HCEC 1CT (cell line): ENCODE results near the gene SELENOO.

ENCODE experiments used
- DNase-seq: peaks from one replicate; pipeline ENCODE4 v3.0.0-alpha.2; 2017

The SELENOO gene

GRCh38 chr22:50173311-50173982, 27.4 kb upstream of the SELENOO start:
- DNase-seq: no peak

- no peak for DNase-seq
Measured at GRCh38 chr22:50173983-50174355, 26.8 kb upstream of the SELENOO start.

DNA sequence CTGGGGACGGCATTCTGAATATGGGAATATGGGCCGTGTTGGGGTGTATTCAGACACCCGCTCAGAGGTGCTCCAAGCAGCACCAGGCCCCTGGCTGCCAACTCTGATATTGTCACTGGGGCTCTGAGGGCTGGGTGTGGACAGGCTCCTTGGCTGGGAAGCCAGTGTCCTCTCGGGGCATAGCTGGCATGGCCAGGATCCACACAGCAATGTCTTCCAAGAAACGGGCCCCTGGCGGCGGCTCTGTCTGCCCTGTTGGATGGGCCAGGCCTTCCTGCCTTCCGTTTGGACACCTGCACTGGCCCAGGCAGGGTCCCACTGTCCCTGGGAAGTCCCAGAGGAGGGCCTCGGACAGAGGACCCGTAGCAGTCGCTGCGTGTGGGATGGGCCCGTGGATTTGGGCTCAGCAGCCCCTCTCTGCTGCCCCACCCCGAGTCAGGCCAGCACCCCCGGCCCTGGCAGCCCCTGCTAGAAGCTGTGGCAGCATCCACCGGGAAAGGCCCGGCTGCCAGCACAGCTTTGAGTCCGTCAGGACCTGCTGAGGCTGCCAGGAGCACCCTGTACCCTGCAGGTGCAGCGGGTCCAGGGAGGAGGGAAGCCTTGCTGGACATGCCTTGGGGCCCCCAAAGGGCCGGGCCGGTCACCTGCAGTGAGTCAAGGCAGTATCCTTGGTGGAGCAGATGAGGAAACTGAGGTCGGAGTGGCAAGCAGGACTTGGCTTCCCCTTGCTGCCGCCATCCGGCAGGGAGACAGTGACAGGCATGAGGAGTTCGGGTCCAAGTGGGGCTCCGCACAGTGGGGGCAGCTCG, 26.2 kb upstream of the SELENOO start:
- DNase-seq: no peak

DNA sequence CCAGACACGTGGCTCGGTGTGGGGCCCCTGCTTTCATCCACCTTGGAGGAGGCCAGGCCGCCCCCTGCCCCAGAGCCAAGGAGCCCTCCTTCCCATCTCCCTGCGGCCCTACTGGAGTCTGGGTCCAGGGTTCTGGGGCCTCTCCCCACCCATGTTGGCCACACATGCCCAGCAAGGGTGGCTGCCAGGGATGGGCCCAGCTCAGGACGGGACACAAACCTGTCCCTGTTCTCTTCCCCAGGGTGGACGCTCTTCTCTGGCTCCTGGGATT, 25.7 kb upstream of the SELENOO start:
- DNase-seq: no peak

- DNase-seq: no peak
Measured at GRCh38 chr22:50175921-50176849, 24.6 kb upstream of the SELENOO start.

- no peak for DNase-seq
Measured at GRCh38 chr22:50176850-50177536, 23.8 kb upstream of the SELENOO start.

- no peak for DNase-seq
Measured at GRCh38 chr22:50177537-50178470, 23.0 kb upstream of the SELENOO start.

DNA sequence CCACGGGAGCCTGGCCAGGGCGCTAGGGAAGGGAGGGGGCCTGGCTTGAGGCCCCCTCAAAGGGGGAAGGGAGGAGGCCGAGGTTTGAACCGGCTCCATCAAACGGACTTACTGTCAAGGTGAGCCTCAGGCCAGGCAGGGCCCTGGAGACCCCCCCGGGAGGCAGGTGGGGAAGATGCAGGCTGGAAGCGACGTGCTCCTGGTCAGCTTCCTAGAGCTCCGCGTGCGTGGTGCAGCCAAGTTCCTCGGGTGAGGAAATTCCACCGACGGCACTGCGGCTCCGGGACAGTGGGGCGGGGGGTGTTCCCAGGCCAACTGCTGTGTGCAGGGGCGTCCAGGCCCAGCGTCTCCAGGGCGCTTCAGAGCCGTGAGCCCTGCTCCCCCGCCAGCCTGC, 22.3 kb upstream of the SELENOO start:
- DNase-seq: no peak

GRCh38 chr22:50178871-50179869, 21.6 kb upstream of the SELENOO start:
- no peak for DNase-seq

- no peak for DNase-seq
Measured at GRCh38 chr22:50179937-50180726, 20.7 kb upstream of the SELENOO start.

DNA sequence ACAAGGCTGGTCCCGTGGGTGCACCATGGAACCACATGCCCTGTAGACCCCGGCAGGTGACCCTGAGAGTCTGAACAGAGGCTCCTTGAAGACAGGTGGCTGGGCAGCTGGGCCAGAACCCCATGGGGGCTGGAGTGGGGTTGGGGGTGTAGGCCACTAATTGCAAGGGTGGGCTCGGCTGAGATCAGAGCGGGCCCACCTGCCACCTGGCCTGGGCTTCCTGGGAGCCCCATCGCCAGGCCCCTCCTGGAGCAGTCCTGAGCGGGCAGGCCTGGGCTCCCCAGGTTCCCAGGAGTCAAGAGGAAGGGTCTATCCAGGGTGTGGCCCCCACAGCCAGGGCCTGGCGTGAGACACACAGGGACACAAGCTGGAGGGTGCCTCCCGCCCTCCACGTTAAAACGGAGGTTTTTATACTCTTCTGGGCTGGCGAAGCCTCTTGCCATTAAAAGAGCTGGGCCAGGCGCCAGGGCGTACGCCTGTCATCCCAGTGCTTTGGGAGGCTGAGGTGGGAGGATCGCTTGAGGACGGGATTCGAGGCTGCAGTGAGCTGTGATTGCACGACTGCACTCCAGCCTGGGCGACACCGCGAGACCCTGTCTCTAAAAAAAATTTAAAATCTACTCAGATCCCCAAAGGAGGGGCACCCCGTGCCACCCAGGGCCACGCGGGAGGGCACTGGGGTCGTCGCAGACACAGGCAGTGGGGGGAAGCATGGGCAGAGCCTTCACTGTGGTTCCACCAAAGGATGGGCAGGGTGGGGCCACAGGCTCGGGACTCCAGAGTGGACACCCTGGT, 19.9 kb upstream of the SELENOO start:
- no peak for DNase-seq

DNA sequence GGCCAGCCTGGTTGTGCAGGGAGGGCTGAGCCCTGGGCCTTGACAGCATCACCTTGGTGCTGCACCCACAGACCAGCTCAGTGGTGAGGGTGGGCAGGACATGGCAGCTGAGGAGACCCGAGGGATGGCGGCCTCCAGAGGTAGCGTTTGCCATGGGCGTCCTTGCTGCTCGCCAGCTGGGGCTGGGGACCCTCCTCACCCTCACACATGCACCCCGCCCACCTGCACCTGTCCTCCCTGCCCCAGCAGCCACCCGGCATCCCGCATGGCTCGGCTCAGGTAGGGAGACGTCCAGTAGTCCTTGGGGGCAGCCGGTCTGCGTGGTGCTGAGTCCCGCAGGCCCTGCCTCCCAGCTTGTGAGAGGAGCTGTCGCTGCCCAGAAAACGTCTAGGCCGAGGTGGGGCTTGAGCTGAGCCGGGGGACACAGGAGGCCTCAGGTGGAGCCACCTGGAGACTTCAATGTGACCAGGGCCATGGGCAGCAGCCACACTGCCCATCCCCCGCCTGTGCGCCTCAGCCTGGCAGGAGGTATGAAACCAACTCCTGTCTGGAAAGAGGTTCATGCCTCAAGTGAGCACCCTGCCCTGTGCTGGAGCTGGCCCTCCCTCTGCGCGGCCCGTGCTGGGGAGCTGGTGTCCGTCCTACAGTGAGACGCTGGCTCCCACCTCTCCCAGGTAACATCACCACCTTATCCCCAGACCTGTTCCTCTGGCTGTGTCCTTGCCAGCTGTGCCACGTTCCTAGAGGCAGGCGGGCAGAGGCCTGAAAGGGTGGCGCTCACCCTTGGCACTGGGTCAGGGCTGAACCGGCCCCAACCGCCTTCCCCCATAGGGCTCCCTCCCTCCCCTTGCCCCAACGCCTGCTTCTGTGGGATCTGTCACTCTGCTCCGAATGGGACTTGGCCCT, 18.4 kb upstream of the SELENOO start:
- no peak for DNase-seq

- DNase-seq: no peak
Measured at GRCh38 chr22:50183141-50183971, 17.5 kb upstream of the SELENOO start.

- peak; percentile 48 for DNase-seq
Measured at GRCh38 chr22:50184004-50184901, 16.6 kb upstream of the SELENOO start.

DNA sequence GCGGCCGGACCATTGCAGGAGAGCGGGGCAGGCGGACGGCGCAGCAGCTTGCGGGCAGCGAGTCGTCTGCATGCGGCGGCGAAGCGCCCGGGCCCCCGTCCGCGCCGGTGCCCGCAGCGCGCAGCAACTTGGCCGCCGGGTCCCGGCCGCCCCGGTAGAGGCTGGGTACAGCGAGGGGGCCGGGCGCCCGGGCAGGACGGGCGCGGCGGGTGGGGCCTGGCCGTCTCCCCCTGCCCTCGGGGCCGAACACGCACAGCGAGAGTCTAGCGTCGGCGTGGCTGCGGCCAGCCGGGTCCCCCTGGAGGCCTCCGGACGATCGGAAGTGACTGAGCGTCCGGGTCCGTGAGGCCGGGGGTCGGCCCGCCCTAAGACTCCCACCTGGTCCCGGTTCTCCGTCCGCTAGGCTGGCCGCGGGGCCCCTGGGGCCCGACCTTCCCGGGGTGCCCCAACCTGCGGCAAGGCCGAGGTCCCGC, 15.9 kb upstream of the SELENOO start:
- no peak for DNase-seq
